HG02763 (cell line): ENCODE measurements around the gene TRIM29.

ENCODE experiments used
- ATAC-seq: cut with Tn5 transposase; IDR thresholded peaks from one replicate; pipeline ENCODE4 v1.9.1; 2021; ENCODE audit warnings: mild to moderate bottlenecking, moderate library complexity; ENCODE audit not compliant: unreplicated experiment

Gene TRIM29

GRCh38 chr11:120064341-120064740, 73.6 kb downstream of the TRIM29 start:
- no peak for ATAC-seq

- no peak for ATAC-seq
These were observed 74.1 kb downstream of the TRIM29 start for GRCh38 chr11:120063686-120064340.

- ATAC-seq, result no peak
These were observed 75.4 kb downstream of the TRIM29 start for GRCh38 chr11:120062561-120062930.

GRCh38 chr11:120061761-120062560, 76.0 kb downstream of the TRIM29 start:
- ATAC-seq, result no peak
